HL-60 (cell line): ENCODE measurements around the gene ASIC1.

Source experiments
- DNase-seq, 2 experiments: peaks; one replicate each; pipeline ENCODE4 v3.0.0-alpha.2; 2010 to 2020; ENCODE audit warnings: low read depth in 1 of 2, low spot score in 1 of 2
- H3K27ac ChIP-seq: fragments of 250-450 bp; sonication (Bioruptor Pico); replicated peaks from 2 replicates; pipeline ENCODE4 v1.5.1; 2020; ENCODE audit warnings: mild to moderate bottlenecking, moderate library complexity
- H3K27me3 ChIP-seq: fragments of 250-450 bp; sonication (Bioruptor Pico); 2 replicates; pipeline ENCODE4 v1.5.1; 2021; ENCODE audit warnings: mild to moderate bottlenecking, moderate library complexity; ENCODE audit not compliant: insufficient read depth, poor library complexity, severe bottlenecking
- H3K4me3 ChIP-seq: replicated peaks from 2 replicates; pipeline ENCODE4 v1.5.1; 2011; ENCODE audit warnings: mild to moderate bottlenecking, control low read depth, low read length; ENCODE audit not compliant: insufficient read depth
- CTCF ChIP-seq: IDR thresholded peaks from one replicate; pipeline ENCODE4 v1.5.1; 2011; ENCODE audit warnings: low read length, control low read depth, inconsistent platforms; ENCODE audit not compliant: insufficient read depth
- GABPA ChIP-seq: IDR thresholded peaks from 2 replicates; pipeline ENCODE4 v1.6.1; 2012; ENCODE audit warnings: low read depth
- POLR2AphosphoS5 ChIP-seq: IDR thresholded peaks from 2 replicates; pipeline ENCODE4 v1.6.1; 2012; ENCODE audit warnings: low read depth
- SPI1 ChIP-seq: IDR thresholded peaks from 2 replicates; pipeline ENCODE4 v1.6.1; 2012; ENCODE audit warnings: low read depth, mild to moderate bottlenecking, borderline replicate concordance
- TF ChIP-seq, protein P1 (sequence below): IDR thresholded peaks from 2 replicates; pipeline ENCODE4 v1.6.1; 2012; ENCODE audit warnings: low read depth; ENCODE audit not compliant: insufficient replicate concordance

Gene ASIC1

GRCh38 chr12:50058743-50059312, 1.4 kb downstream of the ASIC1 start:
- peak overlapping the region; percentile 34; the same call in 1 of the 2 replicates for H3K27ac ChIP-seq
- peaks cover 2% of the 10 kb centered on the region for H3K27me3 ChIP-seq
- H3K4me3 ChIP-seq: no peak overlapping the region
- TF ChIP-seq SPI1 (no peak), GABPA (no peak), POLR2AphosphoS5 (no peak), CTCF (no peak)
- TF ChIP-seq, protein P1, sequence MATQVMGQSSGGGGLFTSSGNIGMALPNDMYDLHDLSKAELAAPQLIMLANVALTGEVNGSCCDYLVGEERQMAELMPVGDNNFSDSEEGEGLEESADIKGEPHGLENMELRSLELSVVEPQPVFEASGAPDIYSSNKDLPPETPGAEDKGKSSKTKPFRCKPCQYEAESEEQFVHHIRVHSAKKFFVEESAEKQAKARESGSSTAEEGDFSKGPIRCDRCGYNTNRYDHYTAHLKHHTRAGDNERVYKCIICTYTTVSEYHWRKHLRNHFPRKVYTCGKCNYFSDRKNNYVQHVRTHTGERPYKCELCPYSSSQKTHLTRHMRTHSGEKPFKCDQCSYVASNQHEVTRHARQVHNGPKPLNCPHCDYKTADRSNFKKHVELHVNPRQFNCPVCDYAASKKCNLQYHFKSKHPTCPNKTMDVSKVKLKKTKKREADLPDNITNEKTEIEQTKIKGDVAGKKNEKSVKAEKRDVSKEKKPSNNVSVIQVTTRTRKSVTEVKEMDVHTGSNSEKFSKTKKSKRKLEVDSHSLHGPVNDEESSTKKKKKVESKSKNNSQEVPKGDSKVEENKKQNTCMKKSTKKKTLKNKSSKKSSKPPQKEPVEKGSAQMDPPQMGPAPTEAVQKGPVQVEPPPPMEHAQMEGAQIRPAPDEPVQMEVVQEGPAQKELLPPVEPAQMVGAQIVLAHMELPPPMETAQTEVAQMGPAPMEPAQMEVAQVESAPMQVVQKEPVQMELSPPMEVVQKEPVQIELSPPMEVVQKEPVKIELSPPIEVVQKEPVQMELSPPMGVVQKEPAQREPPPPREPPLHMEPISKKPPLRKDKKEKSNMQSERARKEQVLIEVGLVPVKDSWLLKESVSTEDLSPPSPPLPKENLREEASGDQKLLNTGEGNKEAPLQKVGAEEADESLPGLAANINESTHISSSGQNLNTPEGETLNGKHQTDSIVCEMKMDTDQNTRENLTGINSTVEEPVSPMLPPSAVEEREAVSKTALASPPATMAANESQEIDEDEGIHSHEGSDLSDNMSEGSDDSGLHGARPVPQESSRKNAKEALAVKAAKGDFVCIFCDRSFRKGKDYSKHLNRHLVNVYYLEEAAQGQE: no peak
- no peak for DNase-seq

DNA sequence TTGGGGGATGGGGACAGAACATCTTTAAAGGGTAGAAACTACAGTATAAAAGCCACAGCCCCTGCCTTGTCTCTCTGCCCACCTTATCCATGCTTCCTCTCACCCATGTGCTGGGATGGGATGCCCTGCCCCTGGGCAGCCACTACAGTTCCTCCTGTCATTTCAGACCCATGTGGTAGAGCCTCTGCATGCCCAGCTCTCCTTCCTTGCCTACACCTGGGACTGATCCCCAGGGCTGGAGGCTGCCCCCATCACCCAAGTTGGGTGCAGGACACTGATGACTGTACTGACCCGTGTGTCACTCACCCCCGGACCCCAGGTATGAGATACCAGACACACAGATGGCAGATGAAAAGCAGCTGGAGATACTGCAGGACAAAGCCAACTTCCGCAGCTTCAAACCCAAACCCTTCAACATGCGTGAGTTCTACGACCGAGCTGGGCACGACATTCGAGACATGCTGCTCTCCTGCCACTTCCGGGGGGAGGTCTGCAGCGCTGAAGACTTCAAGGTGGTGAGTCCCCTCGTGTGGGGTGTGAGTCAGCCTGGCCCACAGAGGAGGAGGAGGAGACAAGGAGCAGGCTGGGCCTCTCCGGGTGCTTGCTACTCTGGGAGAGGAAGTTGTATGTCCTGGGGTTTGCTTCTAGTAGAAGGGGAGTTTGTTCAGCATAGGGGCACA, 2.2 kb downstream of the ASIC1 start:
- TF ChIP-seq GABPA: no peak
- peak; percentile 70; the same call in 1 of the 2 replicates for TF ChIP-seq SPI1
- TF ChIP-seq CTCF: no peak
- H3K27me3 ChIP-seq: peaks cover 2% of the 10 kb centered on the region
- peak overlapping the region; percentile 34 for H3K27ac ChIP-seq
- no peak overlapping the region for H3K4me3 ChIP-seq
- peak; percentile 78 to 88 for DNase-seq

DNA sequence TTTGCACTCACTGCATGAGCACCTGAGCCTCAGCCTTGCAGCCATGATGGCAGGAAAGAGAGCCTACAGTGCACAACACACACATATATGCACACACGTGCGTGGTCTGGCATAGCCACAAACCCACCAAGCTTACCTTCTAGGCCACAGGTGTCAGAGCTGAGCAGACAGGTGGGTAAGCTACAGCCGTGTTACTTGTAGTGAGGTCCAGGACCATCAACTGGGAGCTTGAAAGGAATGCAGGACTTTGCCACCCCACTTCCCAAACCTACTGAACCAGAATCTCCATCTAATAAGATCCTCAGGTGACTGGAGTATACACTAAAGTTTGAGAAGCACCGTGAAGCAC, 2.7 kb downstream of the ASIC1 start:
- H3K27me3 ChIP-seq: peaks cover 2% of the 10 kb centered on the region
- TF ChIP-seq POLR2AphosphoS5 (no peak), GABPA (no peak), SPI1 (no peak), CTCF (no peak)
- TF ChIP-seq, protein P1: no peak
- no peak overlapping the region for H3K4me3 ChIP-seq
- H3K27ac ChIP-seq: no peak overlapping the region; the same call in none of the 2 replicates
- no peak for DNase-seq
